Measurements from ENCODE around the gene MTURN. TPM values are rescaled to one million over a fixed set of nuclear protein-coding genes. Genes with fewer than 3 reads are reported as not detected.
A peak's percentile ranks its signal among the peaks of the same experiment; 100 is the strongest.

MTURN gene
- total and polyA plus RNA-seq, 2 donors from 2014 or later = 54.7 to 80.1 TPM

GRCh38 chr7:30165590-30165989 lies 30.8 kb downstream of the MTURN start:
- H3K4me3 ChIP-seq (ENCODE audit: low read length in 3 of 3) = no peak overlapping the region
- H3K4me1 ChIP-seq (ENCODE audit: control insufficient read depth in 2 of 3, insufficient read depth in 2 of 3, low read depth in 1 of 3, low read length in 3 of 3) = peaks cover 0 to 30% (median 24%) of the 10 kb centered on the region in 3 donors
- intact Hi-C loops (cut with DNase I) = no loop called here
- peak overlapping the region in 1 of 3 donors; percentile 2 for H3K9ac ChIP-seq (ENCODE audit: low read length in 3 of 3)
- H3K9me3 ChIP-seq (ENCODE audit: control insufficient read depth in 2 of 3, insufficient read depth in 1 of 3, low read length in 3 of 3) = no peaks in the 10 kb centered on the region
- H3K27ac ChIP-seq (ENCODE audit: low read depth in 2 of 2, low read length in 2 of 2) = no peak overlapping the region
- FAIRE-seq = no peak
- H3K36me3 ChIP-seq (ENCODE audit: control insufficient read depth in 2 of 3, insufficient read depth in 3 of 3, low read length in 3 of 3) = no peaks in the 10 kb centered on the region
- DNase-seq = no peak
- TF ChIP-seq, protein P1, sequence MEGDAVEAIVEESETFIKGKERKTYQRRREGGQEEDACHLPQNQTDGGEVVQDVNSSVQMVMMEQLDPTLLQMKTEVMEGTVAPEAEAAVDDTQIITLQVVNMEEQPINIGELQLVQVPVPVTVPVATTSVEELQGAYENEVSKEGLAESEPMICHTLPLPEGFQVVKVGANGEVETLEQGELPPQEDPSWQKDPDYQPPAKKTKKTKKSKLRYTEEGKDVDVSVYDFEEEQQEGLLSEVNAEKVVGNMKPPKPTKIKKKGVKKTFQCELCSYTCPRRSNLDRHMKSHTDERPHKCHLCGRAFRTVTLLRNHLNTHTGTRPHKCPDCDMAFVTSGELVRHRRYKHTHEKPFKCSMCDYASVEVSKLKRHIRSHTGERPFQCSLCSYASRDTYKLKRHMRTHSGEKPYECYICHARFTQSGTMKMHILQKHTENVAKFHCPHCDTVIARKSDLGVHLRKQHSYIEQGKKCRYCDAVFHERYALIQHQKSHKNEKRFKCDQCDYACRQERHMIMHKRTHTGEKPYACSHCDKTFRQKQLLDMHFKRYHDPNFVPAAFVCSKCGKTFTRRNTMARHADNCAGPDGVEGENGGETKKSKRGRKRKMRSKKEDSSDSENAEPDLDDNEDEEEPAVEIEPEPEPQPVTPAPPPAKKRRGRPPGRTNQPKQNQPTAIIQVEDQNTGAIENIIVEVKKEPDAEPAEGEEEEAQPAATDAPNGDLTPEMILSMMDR (IDR thresholded peaks at IDR 0.05; ENCODE audit: borderline replicate concordance, extremely low read depth, insufficient read depth) = no peak
- H3K27me3 ChIP-seq (ENCODE audit: control insufficient read depth, insufficient read depth, low read length) = no peaks in the 10 kb centered on the region

- H3K4me1 ChIP-seq (ENCODE audit: control insufficient read depth in 2 of 3, insufficient read depth in 2 of 3, low read depth in 1 of 3, low read length in 3 of 3) = peaks cover 0 to 30% (median 24%) of the 10 kb centered on the region in 3 donors
- H3K27ac ChIP-seq (ENCODE audit: low read depth in 2 of 2, low read length in 2 of 2) = peak overlapping the region in 1 of 2 donors; percentile 49
- TF ChIP-seq, protein P1 (IDR thresholded peaks at IDR 0.05; ENCODE audit: borderline replicate concordance, extremely low read depth, insufficient read depth) = no peak
- no peaks in the 10 kb centered on the region for H3K9me3 ChIP-seq (ENCODE audit: control insufficient read depth in 2 of 3, insufficient read depth in 1 of 3, low read length in 3 of 3)
- DNase-seq = peak in 3 of 5 donors; percentile 55 to 69 (median 64)
- no peak for FAIRE-seq
- H3K4me3 ChIP-seq (ENCODE audit: low read length in 3 of 3) = no peak overlapping the region
- H3K9ac ChIP-seq (ENCODE audit: low read length in 3 of 3) = peak overlapping the region in 1 of 3 donors; percentile 2
- intact Hi-C loops (cut with DNase I) = no loop called here
- H3K36me3 ChIP-seq (ENCODE audit: control insufficient read depth in 2 of 3, insufficient read depth in 3 of 3, low read length in 3 of 3) = no peaks in the 10 kb centered on the region
- no peaks in the 10 kb centered on the region for H3K27me3 ChIP-seq (ENCODE audit: control insufficient read depth, insufficient read depth, low read length)
These were observed 31.5 kb downstream of the MTURN start for GRCh38 chr7:30166155-30166840.

DNA sequence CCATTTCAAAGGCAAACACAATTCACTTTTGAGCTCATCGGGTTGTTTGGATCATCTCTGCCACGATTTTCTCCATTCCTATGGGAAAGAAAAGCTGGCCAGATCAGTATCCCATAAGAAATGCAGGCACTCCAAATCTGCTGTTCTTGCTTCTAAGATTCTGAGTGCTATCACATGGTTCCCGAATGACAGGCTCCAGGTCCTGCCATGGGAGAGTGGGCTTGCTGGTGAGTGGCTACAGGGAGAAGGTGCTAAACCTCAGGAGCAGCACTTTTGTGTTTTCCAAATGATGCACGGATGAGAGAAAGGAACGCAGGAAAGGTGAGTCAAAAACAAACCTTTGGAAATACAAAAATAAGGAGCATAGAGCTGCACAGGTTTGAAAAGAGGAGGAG lies 32.1 kb downstream of the MTURN start:
- Histone ChIP-seq H3K27ac (ENCODE audit: low read depth in 2 of 2, low read length in 2 of 2) (no peak overlapping the region), H3K27me3 (ENCODE audit: control insufficient read depth, insufficient read depth, low read length) (no peaks in the 10 kb centered on the region), H3K36me3 (ENCODE audit: control insufficient read depth in 2 of 3, insufficient read depth in 3 of 3, low read length in 3 of 3) (no peaks in the 10 kb centered on the region), H3K4me3 (ENCODE audit: low read length in 3 of 3) (no peak overlapping the region), H3K9ac (ENCODE audit: low read length in 3 of 3) (no peak overlapping the region), H3K9me3 (ENCODE audit: control insufficient read depth in 2 of 3, insufficient read depth in 1 of 3, low read length in 3 of 3) (no peaks in the 10 kb centered on the region), H3K4me1 (ENCODE audit: control insufficient read depth in 2 of 3, insufficient read depth in 2 of 3, low read depth in 1 of 3, low read length in 3 of 3) (peaks cover 0 to 30% (median 29%) of the 10 kb centered on the region in 3 donors)
- intact Hi-C loops (cut with DNase I) = no loop called here
- FAIRE-seq (no peak), DNase-seq (no peak)
- TF ChIP-seq, protein P1 (IDR thresholded peaks at IDR 0.05; ENCODE audit: borderline replicate concordance, extremely low read depth, insufficient read depth) = no peak

All from kidney (tissue), 14 donors.